GM18498 (cell line): ENCODE results near the gene SAT1.
A peak's percentile ranks its signal among the peaks of the same experiment; 100 is the strongest.
"Not testable (repeated sequence)": the region's sequence is repeated elsewhere in the genome, so short reads cannot be mapped to it uniquely, and the experiment has no call there.

ENCODE experiments used
- ATAC-seq: cut with Tn5 transposase; IDR thresholded peaks from one replicate; pipeline ENCODE4 v1.9.1; 2021; ENCODE audit warnings: mild to moderate bottlenecking, moderate library complexity; ENCODE audit not compliant: unreplicated experiment

SAT1 gene

DNA sequence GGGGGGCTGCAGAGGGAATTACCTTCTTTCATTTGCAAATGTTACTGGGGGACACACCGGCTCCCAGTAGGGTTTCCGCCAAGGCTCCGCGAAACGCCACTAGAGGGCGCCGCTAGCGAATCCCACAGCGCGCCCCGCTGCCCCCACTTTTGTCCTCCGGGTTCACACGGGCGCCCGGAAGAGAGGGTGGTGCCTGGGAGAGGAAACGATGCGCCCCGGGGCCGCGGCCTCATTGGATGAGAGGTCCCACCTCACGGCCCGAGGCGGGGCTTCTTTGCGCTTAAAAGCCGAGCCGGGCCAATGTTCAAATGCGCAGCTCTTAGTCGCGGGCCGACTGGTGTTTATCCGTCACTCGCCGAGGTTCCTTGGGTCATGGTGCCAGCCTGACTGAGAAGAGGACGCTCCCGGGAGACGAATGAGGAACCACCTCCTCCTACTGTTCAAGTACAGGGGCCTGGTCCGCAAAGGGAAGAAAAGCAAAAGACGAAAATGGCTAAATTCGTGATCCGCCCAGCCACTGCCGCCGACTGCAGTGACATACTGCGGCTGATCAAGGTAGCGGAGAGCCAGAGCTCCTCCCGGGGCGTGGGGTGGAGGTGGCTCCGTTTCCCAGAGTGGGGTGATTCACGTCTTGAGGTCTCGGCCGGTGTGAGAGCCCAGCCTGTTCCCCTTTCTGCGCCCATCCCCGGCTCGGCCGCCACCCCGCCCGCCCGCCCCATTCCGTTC lies at the start of gene SAT1:
SAT1 (plus strand) TSS at position 311 of the 726 bp plus-strand sequence; CDS start at position 490, 179 bp downstream.
- peak; percentile 88 for ATAC-seq

DNA sequence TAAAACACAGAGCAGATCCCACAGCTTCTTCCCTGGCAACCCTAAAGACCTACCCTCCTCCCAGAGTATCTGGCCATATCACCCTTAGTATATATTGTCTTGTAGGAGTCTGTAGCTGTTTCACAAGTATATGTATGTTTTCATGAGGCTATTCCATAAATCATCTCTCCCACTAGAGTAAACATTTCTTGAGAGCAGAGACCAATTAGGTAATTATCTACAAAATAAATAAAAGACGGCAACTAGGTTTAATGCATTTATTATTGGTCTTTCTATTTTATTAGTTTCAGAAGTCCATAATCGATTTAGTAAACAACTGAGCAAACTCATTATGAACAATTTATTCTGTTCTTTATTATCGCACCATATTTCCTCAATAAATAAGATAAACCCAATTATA lies 46.9 kb upstream of the SAT1 start:
- no peak for ATAC-seq

DNA sequence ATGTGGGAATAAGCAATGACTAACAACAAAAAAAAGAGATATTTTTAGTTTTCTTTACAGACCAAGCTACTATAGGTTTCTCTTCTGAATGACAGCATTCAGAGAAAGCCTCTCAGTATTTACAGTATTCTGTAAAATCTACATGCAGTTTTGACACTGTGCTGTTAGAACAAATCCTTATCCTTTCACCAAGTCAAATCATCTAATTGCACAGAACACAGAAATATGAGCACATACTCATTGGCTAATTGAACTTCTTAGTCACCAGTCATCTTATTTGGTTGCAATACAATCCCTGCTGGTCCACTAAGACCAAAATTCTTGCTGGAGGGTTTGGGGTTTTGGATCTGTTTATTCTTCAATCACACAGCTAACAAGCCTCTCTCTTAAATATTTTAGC lies 45.6 kb upstream of the SAT1 start:
- no peak for ATAC-seq

DNA sequence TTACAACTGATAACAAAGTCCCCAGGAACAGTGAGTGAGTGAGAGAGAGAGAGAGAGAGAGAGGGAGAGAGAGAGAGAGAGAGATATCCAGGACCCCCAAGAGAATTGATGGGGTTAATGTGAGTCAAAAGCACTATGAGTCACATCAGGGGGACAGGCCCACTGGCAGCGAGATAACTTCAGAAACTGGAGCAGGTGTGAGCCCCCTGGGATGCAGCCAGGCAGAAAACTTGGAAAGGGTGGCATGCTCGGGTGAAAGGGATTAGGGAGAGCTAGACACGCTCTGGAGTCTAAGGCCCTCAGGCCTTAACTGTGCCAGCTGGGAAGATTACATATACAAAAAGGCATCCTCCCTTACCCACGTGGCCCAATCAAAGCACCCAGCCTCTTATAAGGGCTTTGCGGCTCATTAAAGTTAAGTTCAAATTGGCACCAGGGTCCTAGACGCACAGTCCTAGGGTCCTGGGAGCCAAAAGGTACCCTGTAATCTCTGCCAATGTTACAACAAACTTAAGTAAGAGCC lies 40.7 kb upstream of the SAT1 start:
- ATAC-seq = no peak

DNA sequence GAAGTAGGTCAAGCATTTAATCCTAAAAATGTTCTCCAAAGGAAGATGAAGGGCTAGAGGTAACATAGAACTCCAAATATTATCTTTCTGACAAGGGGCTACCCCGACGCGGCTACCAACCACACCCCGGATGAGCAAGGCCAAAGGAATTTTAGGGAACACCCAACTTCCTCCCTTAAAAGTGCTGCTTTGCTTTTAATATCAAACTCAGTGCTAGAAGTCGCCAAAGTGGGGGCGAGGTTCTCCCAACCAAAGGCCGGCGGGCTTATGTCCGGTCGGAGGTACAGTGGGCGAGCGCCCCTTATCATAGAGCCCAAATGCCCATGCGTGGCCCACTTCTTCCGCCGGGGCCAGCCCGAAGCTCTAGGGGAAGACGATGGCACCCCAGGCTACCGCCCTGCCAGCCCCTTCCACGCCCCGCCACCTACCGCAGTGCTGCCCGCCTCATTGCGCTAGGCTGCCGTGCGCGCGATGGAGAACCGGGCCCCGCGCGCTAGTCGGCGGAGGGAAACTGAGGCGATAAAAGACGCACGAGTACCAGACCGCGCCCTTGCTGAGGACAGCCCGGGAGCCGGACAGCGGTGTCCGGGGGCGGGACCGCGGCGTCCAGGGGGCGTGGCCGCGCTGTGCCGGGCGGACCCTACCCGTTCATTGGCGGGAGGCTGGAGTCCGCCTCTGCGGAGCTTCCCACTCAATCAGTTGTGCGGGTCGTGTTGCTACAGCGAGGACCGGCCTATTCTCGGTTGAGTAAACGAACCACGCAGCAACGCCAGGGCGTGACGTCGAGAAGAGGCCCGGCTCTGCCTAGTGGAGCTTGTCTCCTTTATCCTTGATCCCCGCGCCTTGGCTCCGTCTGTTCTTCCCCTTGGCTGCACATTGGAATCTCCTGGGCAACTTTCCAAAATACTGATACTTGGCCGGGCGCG lies 40.0 kb upstream of the SAT1 start, which contains the start of gene ACOT9:
ACOT9 (minus strand) TSS at position 580 of the 926 bp plus-strand sequence; CDS start at position 448, 132 bp downstream.
- ATAC-seq = peak; percentile 97

DNA sequence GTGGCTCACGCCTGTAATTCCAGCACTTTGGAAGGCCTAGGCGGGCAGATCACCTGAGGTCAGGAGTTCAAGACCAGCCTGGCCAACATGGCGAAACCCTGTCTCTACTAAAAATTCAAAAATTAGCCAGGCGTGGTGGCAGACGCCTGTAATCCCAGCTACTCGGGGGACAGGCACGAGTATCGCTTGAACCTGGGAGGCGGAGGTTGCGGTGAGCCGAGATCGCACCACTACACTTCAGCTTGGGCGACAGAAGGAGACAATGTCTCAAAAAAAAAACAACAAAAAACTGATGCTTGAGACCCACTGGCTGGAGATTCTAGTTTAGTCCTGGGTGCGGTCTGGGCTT lies 39.4 kb upstream of the SAT1 start:
- ATAC-seq = not testable (repeated sequence)

DNA sequence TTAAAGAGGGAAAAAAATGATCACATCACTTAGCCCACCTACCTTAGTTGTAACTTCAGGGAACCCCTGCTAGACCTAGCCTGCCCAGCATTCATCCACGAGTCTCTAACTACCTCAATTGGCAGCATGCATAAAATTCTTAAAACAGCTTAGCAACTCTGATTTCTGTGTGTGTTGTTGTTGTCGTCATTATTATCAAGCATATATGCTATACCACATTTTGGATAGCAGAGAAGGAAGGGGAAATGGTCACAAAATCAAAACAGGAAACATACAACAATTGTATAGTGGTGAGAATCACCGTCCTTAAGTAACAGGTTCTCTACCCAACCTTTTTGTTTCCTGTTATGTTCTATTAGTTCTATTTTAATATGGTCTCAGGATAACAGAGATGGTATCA lies 37.2 kb upstream of the SAT1 start:
- no peak for ATAC-seq

DNA sequence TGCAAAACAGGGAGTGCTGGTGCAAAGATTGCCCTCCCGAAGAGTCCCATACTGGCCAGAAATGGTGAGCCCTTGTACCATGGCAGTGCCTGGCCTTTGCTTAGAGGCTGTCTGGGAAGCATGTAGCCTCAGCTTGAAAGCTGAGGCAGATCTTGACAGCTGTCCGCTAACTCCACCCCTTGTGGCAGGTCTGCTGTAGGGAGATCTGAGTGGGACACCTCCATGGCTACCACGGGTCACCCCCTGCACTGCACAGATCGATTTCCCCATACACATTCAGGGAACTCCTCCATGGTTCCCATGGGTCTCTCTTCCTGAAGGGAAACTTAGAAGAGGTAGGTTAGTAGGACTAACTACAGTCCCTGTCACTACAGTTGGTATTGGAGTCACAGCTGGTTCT lies 33.8 kb upstream of the SAT1 start:
- no peak for ATAC-seq

DNA sequence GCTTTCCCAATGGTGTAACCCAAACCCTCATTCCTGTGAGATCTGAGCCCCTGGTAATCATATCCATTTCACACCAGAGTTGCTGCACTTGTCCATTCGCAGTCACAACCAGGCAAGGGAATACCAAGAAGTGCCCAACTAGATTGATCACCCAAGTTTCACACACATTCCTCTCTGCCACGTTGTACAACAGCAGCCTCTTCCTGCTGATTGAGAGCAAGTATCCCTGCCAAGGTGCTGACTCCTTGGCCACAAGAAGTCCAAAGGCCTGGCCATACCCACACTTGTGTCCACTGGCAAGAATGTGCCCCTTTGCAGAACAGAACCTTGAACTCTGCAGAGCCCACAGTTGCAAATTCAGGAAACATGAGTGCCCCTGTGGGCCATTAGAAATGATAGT lies 33.4 kb upstream of the SAT1 start:
- ATAC-seq = no peak

DNA sequence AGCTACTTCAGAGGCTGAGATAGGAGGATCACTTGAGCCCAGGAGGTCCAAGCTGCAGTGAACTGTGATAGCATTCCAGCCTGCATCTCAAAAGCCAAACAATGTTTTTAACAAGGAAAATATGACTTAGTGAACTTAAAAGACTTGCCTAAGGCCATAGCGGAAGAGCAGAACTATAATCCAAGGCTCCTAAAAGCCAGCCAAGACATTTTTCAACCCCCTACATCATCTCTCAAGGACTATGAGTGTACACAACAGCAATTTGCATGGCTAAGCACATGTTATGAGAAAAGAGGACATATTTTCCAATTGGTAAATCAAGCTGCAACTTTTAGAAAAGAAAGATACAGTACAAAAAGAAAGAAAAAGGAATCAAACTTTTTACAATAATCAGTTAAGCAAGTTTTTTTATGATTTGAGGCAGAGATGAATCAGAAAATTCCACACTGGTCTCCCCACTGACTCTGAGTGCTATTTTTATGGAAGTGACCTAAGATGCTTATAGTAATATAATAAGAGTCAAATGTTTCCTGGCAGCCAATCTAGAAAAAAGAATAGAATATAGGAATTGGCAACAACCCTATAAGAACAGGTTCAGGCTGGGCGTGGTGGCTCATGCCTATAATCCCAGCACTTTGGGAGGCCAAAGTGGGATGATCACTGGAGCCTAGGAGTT lies 30.1 kb upstream of the SAT1 start:
- no peak for ATAC-seq

DNA sequence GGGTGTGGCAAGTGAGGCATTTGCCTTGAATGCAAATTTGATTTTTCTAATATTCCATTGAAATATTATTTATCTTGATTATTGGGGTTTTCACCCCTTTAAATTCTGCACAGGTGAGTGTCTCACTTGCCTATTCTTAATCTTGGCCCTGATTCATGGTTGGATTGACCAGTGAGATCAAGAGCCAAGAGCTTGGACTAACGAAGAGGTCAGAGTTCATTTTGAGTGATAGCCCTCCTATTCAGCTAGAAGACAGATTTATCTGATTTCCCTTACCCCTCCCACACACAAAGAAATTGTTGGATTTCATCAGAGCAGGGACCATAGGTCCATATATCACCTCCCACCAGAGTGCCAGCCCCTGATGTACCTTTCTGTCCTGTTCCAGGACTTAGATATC lies 28.3 kb upstream of the SAT1 start:
- no peak for ATAC-seq

DNA sequence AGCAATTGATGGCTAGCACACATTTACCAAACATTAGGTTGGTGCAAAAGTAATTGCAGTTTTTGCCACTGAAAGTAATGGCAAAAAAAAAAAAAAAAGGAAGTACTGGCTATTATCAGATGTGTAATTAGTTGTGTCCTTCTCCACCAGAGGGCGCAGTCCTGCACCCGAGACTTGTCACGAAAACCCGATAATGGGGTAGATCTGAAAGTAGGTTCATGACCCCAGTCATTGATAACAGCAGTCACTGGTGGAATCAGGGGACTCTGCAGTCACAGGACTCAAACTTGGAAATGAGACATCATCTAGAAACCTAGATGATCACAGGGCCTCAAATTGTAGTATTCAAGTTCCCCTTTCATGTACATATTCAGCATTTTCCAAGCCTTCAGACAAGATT lies 26.8 kb upstream of the SAT1 start:
- ATAC-seq = peak; percentile 79

DNA sequence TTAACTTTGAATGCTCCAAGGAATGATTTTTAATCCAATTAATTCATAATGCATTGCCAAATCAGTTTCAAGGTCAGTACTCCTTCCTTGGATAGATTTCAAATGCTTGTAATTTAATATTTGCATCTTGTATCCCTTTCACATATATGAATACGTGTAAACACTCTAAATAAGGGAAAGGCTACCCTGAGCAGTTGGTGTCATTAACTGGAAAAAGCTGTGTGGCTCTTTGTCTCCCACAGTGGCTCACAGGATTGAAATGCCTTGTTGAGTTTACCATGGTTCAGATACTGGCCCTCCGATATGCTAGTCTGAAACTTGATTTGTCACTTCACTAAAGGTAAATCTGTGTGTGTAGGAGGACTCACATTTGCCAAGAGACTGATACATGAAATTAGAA lies 23.2 kb upstream of the SAT1 start:
- ATAC-seq = no peak

DNA sequence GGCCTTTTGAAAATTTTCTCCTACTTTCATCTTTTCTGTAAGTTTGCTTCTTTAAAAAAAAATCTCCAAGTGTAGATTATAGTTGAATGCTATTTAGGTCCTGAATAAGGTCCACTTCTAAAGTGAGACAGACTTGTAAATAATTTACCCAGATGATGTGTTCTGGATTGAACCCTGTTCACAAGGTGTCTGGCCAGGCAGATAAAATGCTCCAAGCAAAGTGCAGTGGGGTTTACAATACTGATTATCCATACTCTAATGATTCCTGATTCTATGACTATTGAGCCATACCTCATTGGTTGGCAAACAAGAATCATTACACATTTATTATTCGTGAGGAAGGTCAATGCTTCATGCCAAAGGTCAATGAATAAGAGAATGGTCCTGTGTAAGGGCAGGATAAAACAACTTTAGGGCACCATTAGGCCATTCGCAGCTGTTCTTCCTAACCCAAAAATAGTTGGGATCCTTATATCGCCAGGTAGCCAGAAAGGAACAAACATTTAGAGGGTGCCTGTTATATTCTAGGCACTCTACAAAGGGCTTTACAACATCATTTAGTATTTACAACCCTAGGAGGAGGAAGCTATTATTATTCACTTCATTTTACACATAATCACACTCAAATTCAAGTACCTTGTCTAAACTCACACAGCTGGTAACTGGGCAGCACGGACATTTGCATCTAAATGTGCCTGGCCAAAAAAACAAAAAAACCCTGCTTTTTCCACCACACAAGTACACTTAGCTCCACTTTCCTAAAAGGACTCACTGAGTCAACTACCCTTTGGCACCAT lies 18.6 kb upstream of the SAT1 start:
- ATAC-seq = no peak

DNA sequence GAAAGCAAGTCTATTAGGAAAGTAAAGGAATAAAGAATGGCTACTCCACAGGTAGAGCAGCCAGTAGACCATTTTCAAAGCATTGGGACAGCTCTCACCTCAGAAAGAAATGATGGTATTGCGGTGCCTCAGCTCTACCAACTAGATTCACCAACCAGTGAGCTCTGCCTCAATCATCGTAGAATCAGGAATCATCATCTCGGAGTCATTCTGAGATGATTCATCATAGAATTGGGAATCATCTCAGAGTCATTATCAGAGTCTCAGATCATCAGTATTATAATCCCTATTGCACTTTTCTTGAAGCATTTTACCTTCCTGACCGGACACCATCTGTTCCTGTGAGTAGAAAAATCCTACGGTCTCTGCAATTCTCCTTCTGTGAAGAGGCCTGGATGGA lies 17.5 kb upstream of the SAT1 start:
- no peak for ATAC-seq

DNA sequence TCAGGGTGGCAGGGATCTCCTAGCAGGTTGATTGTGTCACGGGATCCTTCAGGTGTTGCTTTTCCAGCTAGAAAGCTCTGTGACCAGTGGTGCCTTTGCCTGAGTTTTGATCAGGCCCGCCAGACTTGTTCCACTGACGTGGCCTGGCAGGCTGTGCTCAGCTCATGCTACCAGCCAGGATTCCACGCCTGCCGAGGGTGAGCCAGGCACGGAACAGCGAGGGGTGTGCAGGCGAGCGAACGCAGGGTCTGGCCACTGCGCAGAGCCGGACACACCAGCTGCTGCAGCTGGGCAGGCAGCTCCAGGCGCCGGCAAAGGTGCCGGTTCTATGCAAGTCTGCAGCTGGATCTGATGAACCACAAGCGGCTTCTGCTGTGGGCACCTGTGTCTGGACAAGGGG lies 17.1 kb upstream of the SAT1 start:
- ATAC-seq = no peak

DNA sequence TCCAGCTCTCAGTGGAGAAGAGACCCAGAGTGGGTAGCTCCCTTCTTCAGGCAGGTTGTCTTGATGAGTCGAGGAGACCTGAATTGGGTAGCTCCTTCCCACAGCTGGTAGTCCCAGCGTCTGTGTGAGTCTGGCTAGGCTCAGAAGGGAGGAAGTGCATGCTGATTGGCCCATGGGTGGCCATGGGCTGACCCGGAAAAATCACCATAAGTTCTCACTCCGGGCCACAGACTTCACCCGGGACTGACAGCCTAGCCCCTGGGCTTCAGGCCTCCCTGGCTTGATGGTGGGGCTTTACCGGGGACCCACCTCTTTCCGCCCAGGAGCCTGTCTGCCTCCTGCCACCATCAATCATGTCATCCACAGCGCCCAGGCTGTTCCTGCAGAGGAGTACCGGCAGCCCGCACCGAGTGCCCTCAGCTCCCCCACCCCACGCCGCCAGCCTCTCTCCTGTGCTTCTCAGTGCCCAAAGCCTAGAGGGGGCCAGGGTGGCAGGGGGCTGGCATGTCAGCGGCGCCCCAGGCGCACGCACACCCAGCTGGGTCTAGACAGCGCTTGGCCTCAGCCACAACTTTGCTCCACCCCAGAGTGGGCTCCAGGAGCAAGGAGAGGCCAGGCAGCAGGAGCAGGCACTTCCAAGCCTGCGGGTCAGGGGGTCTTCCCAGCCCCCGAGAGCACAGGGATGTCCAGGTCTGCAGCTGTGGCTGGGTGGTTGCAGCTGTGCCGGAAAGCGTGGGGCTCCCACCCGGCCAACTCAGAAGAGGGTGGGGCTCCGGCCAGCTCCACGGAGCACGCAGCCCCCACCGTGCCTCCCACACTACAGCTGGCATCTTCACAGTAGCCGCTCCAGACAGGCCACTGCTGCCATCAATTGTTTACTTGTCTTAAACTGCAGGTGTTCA lies 16.1 kb upstream of the SAT1 start:
- ATAC-seq = peak; percentile 54

DNA sequence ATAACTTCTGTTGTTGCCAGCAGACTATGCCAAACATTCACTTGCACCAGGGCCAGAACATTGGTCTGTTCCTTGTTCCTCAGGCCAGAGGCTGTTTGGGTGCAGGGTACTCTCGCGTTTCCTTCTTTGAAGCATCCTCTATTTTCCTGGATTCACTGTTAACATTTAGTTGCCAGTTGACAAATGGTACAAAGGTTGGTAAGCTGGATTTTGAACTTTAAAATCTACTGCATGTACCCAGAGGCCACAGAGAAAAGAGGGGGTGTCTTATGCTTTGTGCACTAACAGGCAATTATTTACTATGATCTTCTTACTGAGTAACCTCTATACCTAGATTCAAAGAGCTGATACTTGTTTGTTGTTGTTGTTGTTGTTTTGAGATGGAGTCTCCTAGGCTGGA lies 12.8 kb upstream of the SAT1 start:
- ATAC-seq = no peak

DNA sequence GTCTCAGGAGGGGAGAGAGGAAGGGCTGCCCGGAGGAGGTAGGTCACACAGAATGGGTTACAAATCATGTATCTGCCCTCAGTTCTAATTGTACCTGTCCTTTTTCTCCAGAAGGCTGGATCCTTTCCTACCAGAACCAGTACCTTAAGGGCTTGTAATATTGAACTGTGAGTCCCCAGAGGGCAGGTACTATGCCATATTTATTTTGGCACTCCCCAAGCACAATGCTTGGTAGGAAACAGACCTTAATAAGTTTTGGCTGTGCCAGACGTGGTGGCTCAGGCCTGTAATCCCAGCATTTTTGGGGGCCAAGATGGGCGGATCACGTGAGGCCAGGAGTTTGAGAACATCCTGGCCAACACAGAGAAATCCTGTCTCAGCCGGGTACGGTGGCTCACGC lies 11.9 kb upstream of the SAT1 start:
- ATAC-seq = not testable (repeated sequence)
